ENCODE measurements around the gene TET3.

DNA sequence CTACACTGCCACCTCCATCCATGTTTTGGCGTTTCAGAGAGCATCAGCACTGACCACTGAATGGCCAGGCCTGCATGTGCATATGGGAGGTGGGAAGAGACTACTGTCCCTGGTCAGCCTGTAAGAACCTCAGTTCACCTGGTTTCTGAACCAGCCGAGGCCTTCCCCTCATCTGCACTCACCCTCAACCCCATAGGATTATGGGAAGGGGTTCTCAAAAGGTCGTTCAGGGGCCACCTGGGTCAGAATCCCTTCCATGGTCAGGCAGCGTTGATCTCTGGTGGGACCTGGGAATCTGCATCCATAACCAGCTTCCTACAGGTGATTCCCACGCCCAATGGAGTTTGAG lies 36.7 kb downstream of the TET3 start:
- no peak for TF ChIP-seq GATA2 (IDR thresholded peaks at IDR 0.05; ENCODE audit: low read depth, low read length)
- no peak for TF ChIP-seq GATA3 (IDR thresholded peaks at IDR 0.05; ENCODE audit: low read depth, low read length)

Measured in SH-SY5Y (cell line).